ENCODE results near the gene HOOK2.

DNA sequence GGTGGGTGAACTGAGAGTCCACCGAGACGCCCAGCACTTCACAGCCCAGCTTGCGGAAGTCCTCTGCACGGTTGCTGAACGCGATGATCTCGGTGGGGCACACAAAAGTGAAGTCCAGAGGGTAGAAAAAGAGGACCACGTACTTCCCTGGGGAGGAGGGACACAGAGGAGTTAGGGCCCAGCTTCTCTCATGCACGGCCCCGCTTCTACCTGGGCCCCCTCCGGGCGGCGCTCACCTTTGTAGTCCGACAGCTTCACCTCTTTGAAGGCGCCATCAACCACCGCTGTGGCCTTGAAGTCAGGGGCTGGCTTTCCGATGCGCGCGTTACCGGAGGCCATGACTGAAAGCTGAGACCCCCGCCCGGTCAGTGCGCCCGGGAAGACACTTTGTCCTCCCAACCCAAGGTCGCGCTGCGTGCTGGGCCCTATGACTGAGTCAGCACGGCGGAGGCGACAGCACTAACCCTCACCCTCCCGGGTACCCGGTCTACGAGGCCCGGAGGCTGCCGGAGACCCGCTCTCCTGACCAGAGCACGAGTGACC lies 25.6 kb upstream of the HOOK2 start:
- TF ChIP-seq, protein P1, sequence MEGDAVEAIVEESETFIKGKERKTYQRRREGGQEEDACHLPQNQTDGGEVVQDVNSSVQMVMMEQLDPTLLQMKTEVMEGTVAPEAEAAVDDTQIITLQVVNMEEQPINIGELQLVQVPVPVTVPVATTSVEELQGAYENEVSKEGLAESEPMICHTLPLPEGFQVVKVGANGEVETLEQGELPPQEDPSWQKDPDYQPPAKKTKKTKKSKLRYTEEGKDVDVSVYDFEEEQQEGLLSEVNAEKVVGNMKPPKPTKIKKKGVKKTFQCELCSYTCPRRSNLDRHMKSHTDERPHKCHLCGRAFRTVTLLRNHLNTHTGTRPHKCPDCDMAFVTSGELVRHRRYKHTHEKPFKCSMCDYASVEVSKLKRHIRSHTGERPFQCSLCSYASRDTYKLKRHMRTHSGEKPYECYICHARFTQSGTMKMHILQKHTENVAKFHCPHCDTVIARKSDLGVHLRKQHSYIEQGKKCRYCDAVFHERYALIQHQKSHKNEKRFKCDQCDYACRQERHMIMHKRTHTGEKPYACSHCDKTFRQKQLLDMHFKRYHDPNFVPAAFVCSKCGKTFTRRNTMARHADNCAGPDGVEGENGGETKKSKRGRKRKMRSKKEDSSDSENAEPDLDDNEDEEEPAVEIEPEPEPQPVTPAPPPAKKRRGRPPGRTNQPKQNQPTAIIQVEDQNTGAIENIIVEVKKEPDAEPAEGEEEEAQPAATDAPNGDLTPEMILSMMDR (IDR thresholded peaks at IDR 0.05) = no peak
- TF ChIP-seq POLR2AphosphoS5 (IDR thresholded peaks at IDR 0.05; ENCODE audit: low read depth, low read length) = no peak

Data from Panc1 (cell line).